GM12874 (cell line): ENCODE data around the gene ABCB11.
A peak's percentile ranks its signal among the peaks of the same experiment; 100 is the strongest.

ENCODE experiments used
- TF ChIP-seq, protein P1 (sequence below): IDR thresholded peaks from 2 replicates; pipeline ENCODE4 v1.5.1; 2011; ENCODE audit warnings: low read depth, mild to moderate bottlenecking, control low read depth, low read length, moderate library complexity; ENCODE audit not compliant: insufficient read depth

The ABCB11 gene

DNA sequence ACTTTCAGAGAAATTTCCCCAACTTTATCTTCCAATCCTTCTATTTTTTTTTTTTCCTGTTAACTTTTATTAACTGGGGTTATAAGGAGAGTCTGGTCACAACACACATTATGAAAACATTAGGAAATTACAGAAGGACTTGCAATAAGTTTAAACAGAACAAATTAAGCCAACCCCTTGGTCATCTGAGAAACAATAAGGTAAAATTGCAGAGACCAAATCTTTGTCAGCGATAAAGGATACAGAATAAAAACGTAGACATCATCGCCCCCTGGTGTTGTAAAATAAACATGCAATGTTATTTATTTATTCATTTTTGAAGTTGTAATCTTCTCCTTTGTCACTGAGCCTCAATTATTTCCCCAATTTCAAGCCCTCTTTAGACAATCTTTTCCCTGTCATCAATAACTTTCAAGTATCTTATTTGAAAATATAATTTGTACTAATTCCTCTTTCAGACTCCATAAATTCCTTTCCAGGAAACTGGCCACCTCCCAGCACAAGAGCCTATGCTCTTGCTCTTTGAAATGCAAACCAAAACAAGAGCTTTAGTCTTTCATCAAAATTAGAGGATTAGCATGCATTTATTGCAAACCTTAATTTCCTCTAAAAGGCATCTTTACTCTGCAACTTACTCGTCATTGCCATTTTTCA lies 110.5 kb downstream of the ABCB11 start:
- TF ChIP-seq, protein P1, sequence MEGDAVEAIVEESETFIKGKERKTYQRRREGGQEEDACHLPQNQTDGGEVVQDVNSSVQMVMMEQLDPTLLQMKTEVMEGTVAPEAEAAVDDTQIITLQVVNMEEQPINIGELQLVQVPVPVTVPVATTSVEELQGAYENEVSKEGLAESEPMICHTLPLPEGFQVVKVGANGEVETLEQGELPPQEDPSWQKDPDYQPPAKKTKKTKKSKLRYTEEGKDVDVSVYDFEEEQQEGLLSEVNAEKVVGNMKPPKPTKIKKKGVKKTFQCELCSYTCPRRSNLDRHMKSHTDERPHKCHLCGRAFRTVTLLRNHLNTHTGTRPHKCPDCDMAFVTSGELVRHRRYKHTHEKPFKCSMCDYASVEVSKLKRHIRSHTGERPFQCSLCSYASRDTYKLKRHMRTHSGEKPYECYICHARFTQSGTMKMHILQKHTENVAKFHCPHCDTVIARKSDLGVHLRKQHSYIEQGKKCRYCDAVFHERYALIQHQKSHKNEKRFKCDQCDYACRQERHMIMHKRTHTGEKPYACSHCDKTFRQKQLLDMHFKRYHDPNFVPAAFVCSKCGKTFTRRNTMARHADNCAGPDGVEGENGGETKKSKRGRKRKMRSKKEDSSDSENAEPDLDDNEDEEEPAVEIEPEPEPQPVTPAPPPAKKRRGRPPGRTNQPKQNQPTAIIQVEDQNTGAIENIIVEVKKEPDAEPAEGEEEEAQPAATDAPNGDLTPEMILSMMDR, result peak; percentile 36; the same call in 1 of the 2 replicates

DNA sequence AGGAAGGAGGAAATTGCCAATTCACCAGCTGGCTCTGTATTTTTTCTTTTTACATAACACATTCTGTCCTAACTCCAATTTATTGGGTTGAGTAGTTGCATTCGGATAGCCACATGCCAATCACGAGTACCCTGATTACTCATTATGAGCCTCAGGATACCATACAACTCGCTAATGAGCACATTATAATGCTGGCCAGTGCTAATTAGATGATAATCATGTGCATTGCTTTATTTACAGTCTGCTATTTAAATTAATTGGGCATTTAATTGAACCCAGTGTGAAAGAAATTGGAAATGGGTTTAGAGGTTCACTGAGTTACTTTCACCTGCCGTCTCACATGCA lies 114.8 kb downstream of the ABCB11 start:
- TF ChIP-seq, protein P1, result no peak

DNA sequence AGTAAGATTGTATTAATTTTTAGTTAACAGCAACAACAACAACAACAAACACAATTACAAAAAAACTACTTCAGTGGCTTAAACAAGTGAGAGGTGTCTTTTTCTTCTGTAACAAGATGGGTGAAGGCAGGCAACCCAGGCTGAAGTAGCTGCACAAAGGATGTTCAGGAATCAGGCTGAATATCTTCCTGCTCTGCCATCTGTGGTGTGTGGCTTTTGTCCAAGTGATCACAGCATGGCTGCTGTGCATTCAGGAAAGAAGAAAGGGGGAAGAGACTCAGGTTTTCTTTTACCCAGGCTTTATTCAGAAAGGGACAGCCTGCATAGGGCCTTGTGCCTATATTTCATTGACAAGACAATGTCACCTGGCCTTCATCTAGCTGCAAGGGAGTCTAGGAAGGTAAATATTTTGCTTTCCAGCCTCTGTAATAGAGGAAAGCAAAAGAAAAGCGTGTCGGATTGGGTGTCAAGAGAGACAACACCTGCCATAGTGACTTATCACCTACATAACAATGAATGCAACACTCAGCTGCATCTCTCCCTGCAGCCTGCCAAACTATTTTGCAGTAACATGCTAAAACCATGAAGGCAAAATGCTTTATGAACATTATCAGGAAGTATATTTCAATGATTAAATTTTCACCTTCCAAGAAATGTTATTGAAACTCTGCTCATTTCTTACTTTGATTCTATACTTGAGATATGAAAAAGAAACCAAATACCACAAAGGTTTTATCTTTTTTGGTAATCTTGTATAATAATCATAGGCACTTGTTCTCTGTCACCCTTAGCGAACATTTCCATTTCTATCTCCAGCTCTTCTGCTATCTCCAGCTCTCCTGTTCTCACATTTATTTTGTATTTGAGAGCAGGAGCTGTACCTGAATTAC lies 115.4 kb downstream of the ABCB11 start:
- TF ChIP-seq, protein P1, result no peak

DNA sequence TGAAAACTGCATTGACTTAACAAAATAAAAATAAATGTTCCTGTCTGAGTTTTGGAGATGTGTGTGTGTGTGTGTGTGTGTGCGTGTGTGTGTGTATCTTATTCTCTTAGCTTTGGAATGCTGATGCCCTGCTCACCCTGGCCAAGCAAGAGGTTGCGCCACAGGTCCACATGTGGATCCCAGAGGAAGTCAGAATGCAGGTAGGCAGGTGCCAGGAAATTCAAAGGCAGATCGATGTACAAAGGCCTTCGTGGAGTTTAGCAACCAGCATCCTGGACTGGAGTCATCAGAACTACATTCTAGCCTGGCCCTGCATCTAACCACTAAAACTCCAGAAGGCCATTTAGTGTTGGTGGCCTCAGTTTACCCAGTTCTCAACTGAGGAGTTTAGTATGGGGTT lies 117.6 kb downstream of the ABCB11 start:
- TF ChIP-seq, protein P1, result no peak

DNA sequence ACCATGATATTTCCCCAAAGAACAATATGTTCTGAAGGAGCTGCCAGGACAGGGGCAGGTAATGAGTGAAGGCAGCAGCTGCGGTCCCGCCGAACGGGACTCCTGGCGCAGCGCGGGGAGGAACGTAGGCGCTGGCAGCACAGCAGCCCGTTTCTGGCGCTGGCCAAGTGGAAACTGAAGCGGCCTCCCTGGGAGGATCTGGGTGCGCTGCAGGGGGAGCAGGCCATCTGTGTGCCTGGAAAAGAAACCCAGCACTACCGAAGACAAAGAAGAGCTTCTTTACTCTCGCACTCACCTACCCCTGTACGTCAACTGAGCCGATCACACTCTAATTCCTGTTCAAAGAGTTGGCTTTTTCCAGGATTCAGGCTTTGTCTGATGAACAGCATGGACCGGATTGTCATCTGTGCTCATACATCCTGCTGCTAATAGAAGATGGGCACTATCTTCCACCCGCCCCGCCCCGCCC lies 118.2 kb downstream of the ABCB11 start:
- TF ChIP-seq, protein P1, result no peak

DNA sequence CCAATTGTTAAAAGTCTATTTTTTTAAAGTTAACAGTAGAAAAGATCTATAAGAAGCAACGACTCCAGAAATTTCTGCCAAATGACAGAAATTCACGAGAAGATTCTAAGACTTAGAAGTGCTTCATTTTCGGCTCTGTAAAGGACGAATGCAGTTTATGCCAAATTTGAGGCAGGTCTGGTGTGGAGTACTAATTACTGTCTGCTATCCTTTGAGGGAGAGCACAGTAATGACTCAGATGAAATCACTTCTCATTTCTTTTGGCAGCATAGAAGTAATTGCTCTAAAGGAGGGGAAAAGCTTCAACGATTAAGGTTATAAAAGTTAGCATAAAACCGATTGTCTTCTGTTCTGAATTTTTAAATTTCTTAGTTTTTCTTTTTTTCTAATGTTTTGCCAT lies 118.7 kb downstream of the ABCB11 start:
- TF ChIP-seq, protein P1, result no peak

DNA sequence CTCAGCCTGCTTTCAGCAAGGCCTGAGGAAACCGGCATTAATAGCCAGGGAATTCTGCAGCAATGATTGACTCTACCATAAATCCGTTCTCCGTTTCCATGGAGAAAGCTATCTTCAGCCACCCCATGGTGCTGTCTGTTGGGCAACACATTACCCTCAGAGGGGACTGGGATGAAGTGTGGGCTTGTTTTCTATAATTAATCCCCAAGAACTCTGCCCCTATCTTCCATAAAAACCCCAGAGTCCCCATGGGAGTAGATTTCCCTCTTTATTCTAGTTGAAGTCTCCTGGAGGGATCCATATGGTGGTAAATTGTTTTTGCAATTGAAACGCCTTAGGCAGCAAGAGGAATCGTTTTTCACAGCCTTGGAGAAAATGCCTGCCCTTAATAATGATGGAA lies 120.8 kb downstream of the ABCB11 start:
- TF ChIP-seq, protein P1, result no peak
